Activated CD4-positive, alpha-beta T cell treated with anti-CD3 and anti-CD28 coated beads for 48 hours (primary cell): ENCODE data around the gene CUX1.
"Not testable (repeated sequence)": the region's sequence is repeated elsewhere in the genome, so short reads cannot be mapped to it uniquely, and the experiment has no call there.

Experiments
- DNase-seq: peaks from one replicate; pipeline ENCODE4 v3.0.0-alpha.2; 2020

CUX1 gene

GRCh38 chr7:101854084-101854865 lies 36.8 kb downstream of the CUX1 start:
- no peak for DNase-seq

GRCh38 chr7:101856473-101857357 lies 39.3 kb downstream of the CUX1 start:
- peak; percentile 87 for DNase-seq

GRCh38 chr7:101857358-101857811 lies 40.0 kb downstream of the CUX1 start:
- DNase-seq: peak; percentile 18

- no peak for DNase-seq
Measured at GRCh38 chr7:101858437-101859385, 41.3 kb downstream of the CUX1 start.

GRCh38 chr7:101859411-101860106 lies 42.1 kb downstream of the CUX1 start:
- DNase-seq: no peak

- DNase-seq: no peak
Measured at GRCh38 chr7:101860316-101861217, 43.1 kb downstream of the CUX1 start.

- DNase-seq: no peak
Measured at GRCh38 chr7:101861218-101861775, 43.9 kb downstream of the CUX1 start.

GRCh38 chr7:101862280-101863220 lies 45.1 kb downstream of the CUX1 start:
- no peak for DNase-seq

GRCh38 chr7:101863598-101863997 lies 46.2 kb downstream of the CUX1 start:
- no peak for DNase-seq

- no peak for DNase-seq
Measured at GRCh38 chr7:101864039-101864438, 46.6 kb downstream of the CUX1 start.

GRCh38 chr7:101865031-101865430 lies 47.6 kb downstream of the CUX1 start:
- DNase-seq: no peak

- no peak for DNase-seq
Measured at GRCh38 chr7:101865455-101865854, 48.0 kb downstream of the CUX1 start.

GRCh38 chr7:101866328-101866727 lies 48.9 kb downstream of the CUX1 start:
- no peak for DNase-seq

- no peak for DNase-seq
Measured at GRCh38 chr7:101867265-101867664, 49.8 kb downstream of the CUX1 start.

GRCh38 chr7:101867681-101868080 lies 50.3 kb downstream of the CUX1 start:
- not testable (repeated sequence) for DNase-seq

GRCh38 chr7:101868191-101868950 lies 50.9 kb downstream of the CUX1 start:
- DNase-seq: no peak

- DNase-seq: no peak
Measured at GRCh38 chr7:101869026-101869900, 51.8 kb downstream of the CUX1 start.

- no peak for DNase-seq
Measured at GRCh38 chr7:101869901-101870290, 52.5 kb downstream of the CUX1 start.
